Measurements from ENCODE around the gene CCDC171. TPM values are rescaled to one million over a fixed set of nuclear protein-coding genes. Genes with fewer than 3 reads are reported as not detected.

Gene CCDC171
- total RNA-seq, 2 experiments from 2014 or later: 10.4 to 18.2 TPM

GRCh38 chr9:16022228-16022627, 469.4 kb downstream of the CCDC171 start:
- no peaks in the 10 kb centered on the region for H3K4me1 ChIP-seq (ENCODE audit: insufficient read depth, low read length, poor library complexity, severe bottlenecking)
- ChIA-PET POLR2A (no interaction called here), CTCF (ENCODE audit: unreplicated experiment) (no interaction called here)
- H3K36me3 ChIP-seq (ENCODE audit: insufficient read depth, low read length): no peaks in the 10 kb centered on the region
- no peaks in the 10 kb centered on the region for H3K79me2 ChIP-seq (ENCODE audit: insufficient read depth, low read depth, low read length)
- no peak overlapping the region for H2AFZ ChIP-seq (ENCODE audit: low read length)
- H3K4me3 ChIP-seq (ENCODE audit: low read depth, low read length, poor library complexity, severe bottlenecking): no peak overlapping the region
- H3K27ac ChIP-seq (ENCODE audit: low read depth, low read length, poor library complexity, severe bottlenecking): no peak overlapping the region
- no peaks in the 10 kb centered on the region for H3K9me3 ChIP-seq (ENCODE audit: low read length)
- no peak for DNase-seq (ENCODE audit: low spot score)
- H3K4me2 ChIP-seq (ENCODE audit: low read length): no peak overlapping the region
- no peak for TF ChIP-seq EZH2phosphoT487 (IDR thresholded peaks at IDR 0.05; ENCODE audit: borderline replicate concordance, low read depth, low read length)
- no peak for TF ChIP-seq CTCF (conservative IDR thresholded peaks at IDR 0.05; ENCODE audit: low read length)
- no TSS peak for BruUV-seq (replicated peaks)
- H3K9me2 ChIP-seq (ENCODE audit: insufficient read depth, low read length): no peaks in the 10 kb centered on the region
- no peaks in the 10 kb centered on the region for H4K20me1 ChIP-seq (ENCODE audit: insufficient read depth, low read length)
- intact Hi-C loops (cut with micrococcal nuclease; ENCODE audit: unreplicated experiment): no loop called here

GRCh38 chr9:16023446-16023845, 470.6 kb downstream of the CCDC171 start:
- DNase-seq (ENCODE audit: low spot score): no peak
- POLR2A ChIA-PET: interaction anchor here (0.8 kb wide), 1 partner anchor 23 kb away, joined by 4 read pairs; no protein-coding TSS in a partner anchor

More at GRCh38 chr9:16023446-16023845, 470.6 kb downstream of the CCDC171 start:
- BruUV-seq (replicated peaks): no TSS peak
- no peaks in the 10 kb centered on the region for H3K4me1 ChIP-seq (ENCODE audit: insufficient read depth, low read length, poor library complexity, severe bottlenecking)
- no peaks in the 10 kb centered on the region for H4K20me1 ChIP-seq (ENCODE audit: insufficient read depth, low read length)
- intact Hi-C loops (cut with micrococcal nuclease; ENCODE audit: unreplicated experiment): no loop called here
- H3K79me2 ChIP-seq (ENCODE audit: insufficient read depth, low read depth, low read length): no peaks in the 10 kb centered on the region
- CTCF ChIA-PET (ENCODE audit: unreplicated experiment): no interaction called here
- H2AFZ ChIP-seq (ENCODE audit: low read length): no peak overlapping the region
- no peak overlapping the region for H3K4me3 ChIP-seq (ENCODE audit: low read depth, low read length, poor library complexity, severe bottlenecking)
- no peak overlapping the region for H3K27ac ChIP-seq (ENCODE audit: low read depth, low read length, poor library complexity, severe bottlenecking)
- H3K9me3 ChIP-seq (ENCODE audit: low read length): no peaks in the 10 kb centered on the region
- no peaks in the 10 kb centered on the region for H3K9me2 ChIP-seq (ENCODE audit: insufficient read depth, low read length)
- TF ChIP-seq EZH2phosphoT487 (IDR thresholded peaks at IDR 0.05; ENCODE audit: borderline replicate concordance, low read depth, low read length): no peak
- no peak for TF ChIP-seq CTCF (conservative IDR thresholded peaks at IDR 0.05; ENCODE audit: low read length)
- no peaks in the 10 kb centered on the region for H3K36me3 ChIP-seq (ENCODE audit: insufficient read depth, low read length)
- H3K4me2 ChIP-seq (ENCODE audit: low read length): no peak overlapping the region

Small RNA genes within 50 kb of the gene (small RNA-seq; reads per million reads assigned to genes)
- gene AL513423.1 (not detected), gene HMGN2P16 (not detected), gene RN7SL98P (not detected), gene RNU6-14P (not detected), gene RNU6-246P (not detected)

Other genes starting within 250 kb of the CCDC171 start
- not detected in 2 replicates for gene TTC39B, start 245.8 kb upstream of the CCDC171 start, total RNA-seq (2014; rRNA removed; shearing (Covaris generic))
- 0.06 TPM in 1 of 2 replicates, not detected in the other for gene TTC39B, start 245.8 kb upstream of the CCDC171 start, total RNA-seq (2022)
- gene SNAPC3, start 130.2 kb upstream of the CCDC171 start, total RNA-seq (2014; rRNA removed; shearing (Covaris generic)): 54.2 and 66.1 TPM in 2 replicates
- gene SNAPC3, start 130.2 kb upstream of the CCDC171 start, total RNA-seq (2022): 49.4 and 57.2 TPM in 2 replicates
- gene PSIP1, start 42.1 kb upstream of the CCDC171 start, total RNA-seq (2014; rRNA removed; shearing (Covaris generic)): 132 and 146 TPM in 2 replicates
- gene PSIP1, start 42.1 kb upstream of the CCDC171 start, total RNA-seq (2022): 151 and 196 TPM in 2 replicates